HL-60/S4 treated with phorbol 12-myristate 13-acetate at 8.2 ng/mL for 4 days and 3 days (cell line): Measurements from ENCODE around the gene TOLLIP.

Experiments
- in situ Hi-C: fragments of 300-500 bp; cut with MboI; formaldehyde crosslinking; loops from 2 replicates; pipeline ENCODE4 v1.15.0; 2022; ENCODE audit warnings: low sequenced_read_pairs

The TOLLIP gene

DNA sequence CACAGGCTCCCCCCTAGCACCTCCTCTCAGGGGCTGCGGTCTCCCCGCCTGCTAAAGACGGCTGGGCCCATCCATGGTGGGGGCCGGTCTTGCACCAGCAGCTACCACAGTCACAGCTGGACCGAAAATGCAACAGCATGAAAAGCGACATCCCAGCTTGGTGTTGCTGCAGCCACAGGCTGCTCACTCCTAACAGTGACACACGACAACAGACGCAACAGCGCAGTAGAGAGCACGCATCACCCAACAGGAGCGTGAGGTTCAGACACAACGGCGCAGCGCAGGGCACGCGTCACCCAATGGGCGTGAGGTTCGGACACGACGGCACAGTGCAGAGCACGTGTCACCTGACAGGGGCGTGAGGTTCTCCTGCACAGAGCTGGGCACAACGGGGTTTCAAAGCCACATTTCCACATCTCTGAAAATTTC, 24.1 kb downstream of the TOLLIP start:
- in situ Hi-C loops = no loop called here

DNA sequence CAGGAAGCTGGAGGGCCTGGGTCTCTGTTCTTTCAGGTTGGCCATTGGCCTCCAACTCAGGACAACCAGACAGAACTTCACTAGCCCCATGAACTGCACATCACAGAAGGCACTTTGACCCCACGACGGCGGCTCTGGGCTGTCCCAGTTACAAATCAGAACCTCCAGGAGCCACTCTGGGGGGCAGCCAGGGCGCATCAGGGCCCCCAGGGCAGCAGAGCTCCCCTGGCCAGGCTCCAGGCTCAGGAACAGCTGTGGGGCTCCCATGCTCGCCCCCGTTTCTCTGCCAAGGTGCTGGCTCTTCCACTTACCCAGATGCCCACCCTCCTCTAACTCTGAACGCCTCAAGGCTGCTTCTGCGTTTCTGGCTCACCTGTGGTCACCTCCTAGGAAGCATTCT, 25.5 kb downstream of the TOLLIP start:
- in situ Hi-C loops = no loop called here

DNA sequence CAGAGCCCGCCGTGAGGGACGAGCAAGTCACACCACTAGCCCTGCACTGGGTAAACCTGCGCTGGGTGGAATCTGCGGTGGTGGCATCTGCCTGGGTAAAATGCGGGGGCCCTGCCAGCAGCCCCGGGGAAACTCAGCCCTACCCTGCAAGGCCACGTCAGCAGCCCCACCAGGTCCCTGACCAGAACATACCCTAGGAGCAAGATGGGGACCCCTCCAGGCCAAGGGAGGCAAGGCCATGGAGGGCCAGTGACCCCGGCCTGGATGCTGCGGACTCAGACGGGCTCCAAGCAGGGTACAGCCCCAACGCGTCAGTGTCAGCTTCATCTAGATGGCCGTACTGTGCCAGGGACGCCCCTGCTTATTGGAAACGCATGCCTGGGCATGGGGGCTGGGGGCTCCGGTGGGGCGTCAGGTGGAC, 26.3 kb downstream of the TOLLIP start:
- in situ Hi-C loops = no loop called here

DNA sequence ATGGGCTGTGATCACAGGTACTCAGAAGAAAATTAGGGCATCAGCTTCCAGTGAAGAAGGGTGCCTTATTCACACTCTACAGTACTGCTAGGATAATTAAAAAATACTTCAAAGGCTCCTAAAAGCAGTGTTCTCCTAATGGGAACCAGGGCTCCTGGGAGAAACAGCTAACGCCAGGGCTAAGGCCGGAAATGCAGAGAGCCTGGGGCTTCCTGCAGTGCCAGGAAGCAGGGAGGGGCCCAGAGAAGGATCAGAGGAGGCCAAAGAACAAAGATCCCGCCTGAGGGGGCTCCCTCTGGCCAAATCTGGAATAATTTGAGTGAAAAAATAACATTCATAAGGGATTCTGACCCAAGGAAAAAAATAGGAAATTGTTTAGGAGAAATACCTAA, 27.5 kb downstream of the TOLLIP start:
- in situ Hi-C loops = no loop called here

DNA sequence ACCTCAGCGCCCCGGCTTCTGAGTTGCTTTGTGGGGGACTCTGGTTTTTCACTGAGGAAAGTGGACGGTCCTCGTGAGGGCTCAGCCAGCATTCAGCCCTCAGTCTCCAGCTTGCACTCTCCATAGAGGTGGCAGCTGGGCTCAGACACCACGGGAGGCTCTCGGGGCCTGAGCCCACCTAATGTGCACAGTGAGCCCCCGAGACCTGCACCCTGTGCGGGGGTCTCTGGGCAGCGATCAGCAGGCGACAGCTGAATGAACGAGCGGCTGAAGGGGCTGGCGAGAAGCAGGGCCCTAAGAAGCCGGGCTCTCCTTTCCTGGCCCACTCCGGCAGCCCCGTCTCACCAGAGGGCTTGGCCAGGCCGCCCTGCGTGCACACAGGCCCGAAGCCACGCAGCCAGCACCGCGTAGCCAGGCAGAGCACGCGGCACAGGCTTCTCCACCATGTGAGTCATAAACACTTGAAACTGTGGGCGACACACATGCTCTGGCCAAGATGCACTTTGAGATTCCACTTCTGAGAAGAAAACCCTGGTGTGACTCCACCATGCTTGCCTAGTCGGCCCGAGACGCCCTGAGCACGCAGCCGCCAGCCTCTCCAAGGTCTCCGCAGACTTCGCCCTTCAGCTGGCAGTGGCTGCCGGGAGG, 28.0 kb downstream of the TOLLIP start:
- in situ Hi-C loops = no loop called here

DNA sequence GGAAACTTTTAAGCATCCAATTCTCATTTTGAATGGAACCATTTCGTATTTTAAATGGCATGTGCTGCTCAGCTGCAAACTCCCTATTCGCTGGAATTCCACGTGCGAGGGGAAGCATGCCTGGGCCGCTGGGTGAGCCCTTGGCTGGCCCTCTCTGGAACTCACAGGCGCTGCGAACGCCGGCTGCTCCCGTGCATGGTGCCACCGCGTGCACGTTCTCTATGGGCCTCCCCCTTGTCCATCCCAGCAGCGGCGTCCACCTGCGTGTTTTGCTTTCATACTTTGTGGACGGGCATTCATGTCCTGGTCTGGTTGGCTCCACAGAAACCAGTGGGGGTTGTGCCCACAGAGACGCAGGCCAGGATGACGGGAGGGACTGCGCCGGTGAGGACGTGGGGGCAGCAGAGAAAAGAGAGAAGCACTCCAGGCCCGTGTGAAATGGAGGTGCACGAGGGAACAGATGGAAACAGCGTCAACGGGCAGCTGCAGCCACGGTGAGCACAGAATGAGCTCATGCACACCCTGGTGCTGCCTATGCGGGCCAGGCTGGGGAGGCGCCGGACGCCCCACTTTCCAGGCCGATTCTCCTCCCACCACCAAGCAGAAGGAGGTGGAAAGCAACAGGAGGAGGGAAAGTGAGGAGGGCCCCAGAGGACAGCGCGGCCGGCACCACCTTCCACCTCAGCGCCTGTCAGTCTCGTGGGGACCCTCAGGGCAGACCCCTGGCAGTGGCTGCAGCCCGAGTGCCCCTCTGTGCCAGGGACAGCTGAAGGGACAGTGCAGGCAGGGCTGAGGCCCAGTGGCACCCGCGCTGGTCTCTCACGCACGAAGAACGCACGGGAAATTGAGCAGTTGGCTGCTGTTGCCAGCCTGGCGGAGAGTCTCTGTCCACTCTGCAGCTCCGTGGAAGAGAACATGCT, 29.1 kb downstream of the TOLLIP start:
- in situ Hi-C loops = no loop called here

DNA sequence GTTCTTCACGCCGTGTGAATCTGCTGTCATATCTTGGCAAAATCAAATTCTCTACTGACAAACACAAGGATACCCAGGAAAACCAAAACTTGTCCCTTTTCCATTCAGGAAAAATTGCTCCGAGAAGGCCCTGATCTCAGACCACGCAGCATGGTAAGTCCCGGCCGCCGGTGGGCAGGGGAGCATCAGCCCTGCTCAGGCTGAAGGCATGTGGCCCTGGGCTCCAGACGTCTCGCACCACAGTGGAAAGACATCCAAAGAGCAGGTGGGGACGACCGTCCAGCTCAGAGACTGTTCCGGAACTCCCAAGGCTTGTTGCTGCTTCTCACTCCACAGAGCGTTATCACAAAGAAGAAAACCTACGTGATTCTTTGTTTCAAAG, 29.8 kb downstream of the TOLLIP start:
- in situ Hi-C loops = no loop called here

DNA sequence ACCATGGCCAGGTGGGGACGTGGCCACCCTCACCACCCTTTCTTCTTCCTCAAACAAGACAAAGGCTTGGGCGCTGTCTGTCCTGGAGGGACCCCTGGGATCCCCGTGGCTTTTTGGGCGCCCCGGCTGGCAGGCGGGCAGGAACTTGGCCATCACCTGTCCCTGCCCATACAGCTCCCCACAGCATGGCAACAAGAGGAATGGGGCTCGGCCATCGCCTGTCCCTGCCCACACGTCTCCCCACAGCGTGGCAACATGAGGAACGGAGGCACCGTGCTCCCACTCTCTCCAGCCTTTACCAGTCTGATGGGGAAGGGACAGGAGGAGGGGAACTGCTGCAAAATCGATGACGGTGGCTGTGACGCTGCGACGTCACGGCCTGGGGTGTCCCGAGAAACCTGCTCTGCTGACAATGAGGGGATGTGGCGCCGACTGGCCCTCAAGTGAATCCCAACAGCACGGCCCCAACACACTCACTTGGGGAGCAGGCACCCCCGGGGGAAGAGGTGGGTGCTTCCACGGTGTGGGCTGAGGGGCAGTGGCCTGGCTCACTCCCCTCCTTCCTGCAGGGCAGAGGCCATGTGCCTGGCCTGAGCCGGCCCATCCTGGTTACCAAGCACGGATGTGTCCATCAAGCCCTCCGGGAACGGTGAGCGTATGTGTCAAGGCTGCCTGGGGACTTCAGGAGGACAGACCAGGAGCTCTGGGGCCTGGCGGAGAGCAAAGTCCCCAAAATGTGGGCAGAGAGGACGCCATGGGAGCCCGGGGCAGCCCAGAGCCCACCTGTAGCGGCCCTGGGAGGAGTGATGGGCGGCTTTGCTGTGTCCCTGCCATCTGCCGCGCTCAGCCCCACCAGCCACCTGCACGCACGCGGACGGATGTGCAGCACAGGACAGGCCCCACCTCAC, 30.4 kb downstream of the TOLLIP start:
- in situ Hi-C loops = no loop called here

DNA sequence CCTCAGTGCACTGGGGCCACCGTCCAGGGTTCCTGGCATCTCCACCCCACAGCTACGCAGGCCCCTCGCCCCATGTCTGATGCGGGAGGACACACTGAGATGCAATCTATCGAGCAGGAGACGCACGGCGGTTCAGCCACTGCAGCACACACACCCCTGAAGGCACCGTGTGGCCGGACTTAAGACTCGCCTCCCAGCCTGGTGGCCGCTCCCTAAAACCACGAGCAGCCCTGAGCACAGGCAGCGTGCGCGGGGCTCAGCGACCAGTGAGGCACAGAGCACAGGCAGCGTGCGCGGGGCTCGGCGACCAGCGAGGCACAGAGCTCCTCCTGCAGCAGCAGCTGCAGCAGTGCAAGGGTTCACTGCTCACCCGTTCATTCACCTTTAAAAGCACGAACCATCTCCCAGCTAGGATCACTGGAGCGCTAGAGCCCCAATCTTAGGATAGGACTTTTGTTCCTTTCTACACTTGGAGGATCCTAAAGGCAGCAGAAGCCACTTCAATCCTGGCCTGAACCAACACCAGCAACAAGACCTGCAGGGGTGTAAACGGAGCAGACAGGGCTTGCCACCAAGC, 31.4 kb downstream of the TOLLIP start:
- in situ Hi-C loops = no loop called here

DNA sequence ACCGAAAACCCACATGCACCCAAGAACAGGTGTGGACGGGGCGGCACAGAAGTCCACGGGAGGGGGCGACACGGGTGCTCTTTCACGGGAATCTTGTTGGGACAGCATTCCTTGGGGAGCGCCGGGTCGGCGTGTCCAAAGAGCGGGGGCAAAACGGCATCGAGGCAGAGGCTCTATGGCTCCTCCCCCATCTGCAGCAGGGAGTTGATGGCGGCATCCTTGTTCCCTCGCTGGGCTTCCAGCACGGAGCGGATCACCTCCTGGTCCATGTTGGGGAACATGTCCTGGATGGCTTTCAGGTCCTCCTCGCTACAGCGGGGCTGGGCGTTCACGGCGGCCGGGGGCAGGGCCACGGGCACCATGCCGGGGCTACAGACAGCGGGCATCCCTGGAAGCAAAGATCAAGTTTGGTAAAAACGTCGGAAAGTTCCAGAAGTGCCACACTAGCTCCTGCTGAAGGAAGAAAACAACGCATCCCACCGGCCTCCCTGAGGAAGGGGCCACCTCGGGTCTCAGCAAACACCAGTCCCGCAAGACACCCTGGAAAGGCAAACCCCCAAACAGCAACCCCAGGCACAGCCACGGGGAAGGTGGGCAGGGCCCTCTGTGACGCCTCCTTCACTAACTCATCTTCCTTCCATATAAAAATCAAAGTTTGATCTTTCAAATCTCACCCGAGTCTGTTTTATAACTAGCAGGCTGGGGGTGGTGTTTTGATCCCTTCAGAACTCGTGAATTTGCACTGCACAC, 32.4 kb downstream of the TOLLIP start:
- in situ Hi-C loops = no loop called here

DNA sequence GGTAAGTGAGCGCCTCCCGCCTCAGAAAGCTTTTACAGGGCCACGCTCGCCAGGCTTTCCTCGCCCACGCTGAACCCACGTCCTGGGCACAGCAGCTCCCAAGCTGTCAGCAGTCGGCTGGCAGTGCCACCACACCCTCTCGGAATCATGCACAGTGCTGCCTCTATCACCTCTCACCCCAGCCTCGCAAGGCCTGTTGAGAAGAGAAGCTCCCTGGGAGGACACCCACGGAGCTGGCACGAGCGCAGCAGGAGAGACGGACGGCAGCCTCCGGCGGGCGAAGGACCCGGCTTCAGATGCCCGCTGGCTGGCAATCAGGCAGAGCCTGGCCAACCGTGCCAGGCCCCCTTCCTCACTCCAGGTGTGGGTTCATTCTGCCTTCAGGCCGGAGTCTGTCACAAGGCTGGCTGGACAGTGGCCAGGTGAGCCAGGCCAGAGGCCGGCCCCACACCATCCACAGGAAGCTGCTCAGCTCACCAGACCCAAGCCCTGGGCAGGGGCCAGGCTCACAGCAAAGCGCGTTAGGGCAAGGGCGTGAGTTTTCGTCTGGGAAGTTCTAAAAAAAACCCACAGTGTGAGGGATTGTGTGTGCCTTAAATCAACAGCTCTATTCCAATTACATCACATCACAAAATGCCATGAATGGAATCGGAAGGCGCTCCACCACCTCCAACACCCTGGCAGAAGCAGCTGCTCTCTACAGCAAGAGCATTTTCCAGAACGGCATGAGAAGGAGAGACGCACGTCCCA, 33.2 kb downstream of the TOLLIP start:
- in situ Hi-C loops = no loop called here

DNA sequence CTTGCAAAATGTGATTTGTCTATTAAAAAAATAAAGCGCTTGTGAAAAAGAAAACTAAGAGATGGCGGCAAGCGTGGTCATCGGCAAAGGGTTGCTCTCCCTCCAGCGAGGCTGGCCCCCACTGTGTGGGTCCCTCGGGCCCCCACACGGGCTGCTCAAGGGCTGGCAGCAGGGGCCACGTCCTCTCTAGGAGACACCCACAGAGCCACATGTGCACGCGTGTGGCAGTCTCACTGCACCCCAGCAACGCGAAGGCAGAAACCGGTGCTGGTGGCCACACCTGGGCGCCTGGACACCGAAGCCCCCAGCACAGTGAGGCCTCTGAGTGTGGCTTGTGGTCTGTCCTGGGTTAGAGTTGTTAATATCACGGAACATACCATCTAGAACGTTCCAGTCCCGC, 34.4 kb downstream of the TOLLIP start:
- in situ Hi-C loops = no loop called here

DNA sequence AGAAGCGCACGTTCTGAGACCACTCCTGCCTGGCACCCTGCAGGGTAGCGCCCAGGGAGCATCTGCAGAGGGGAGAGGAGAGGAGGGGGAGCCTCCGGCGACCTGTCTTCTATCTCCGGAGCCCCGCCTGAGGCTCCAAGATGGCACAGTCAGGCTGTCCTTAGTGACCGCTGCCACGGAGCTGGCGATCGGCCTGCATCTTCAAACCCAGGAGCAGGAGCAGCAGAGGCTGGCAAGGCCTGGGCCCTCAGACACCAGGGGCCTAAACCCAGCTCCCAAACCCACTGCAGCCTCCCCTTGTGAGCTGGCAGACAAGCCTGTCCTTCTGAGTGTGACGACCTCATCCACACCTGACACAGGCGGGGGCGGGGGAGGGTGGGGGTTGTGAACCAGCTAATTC, 34.9 kb downstream of the TOLLIP start:
- in situ Hi-C loops = no loop called here

DNA sequence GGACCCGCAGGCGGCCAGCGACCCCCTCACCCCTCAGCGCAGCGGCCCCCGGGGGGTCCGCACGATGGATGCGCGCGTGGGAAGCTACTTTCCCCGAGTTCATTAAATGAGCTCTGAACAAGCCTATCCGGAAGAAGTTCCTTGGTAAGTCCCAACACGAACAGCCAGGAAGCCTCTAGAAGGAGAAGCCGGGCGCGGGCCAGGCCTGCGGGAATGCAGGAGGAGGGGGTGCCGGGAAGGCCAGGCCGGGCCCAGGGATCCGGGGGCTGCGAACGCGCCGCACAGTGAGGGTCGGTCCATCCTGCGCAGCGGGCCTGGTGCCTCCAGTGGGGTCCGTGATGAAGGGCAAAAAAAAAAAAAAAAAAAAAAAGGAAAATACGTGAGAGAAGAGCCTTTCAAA, 36.9 kb downstream of the TOLLIP start:
- in situ Hi-C loops = no loop called here

DNA sequence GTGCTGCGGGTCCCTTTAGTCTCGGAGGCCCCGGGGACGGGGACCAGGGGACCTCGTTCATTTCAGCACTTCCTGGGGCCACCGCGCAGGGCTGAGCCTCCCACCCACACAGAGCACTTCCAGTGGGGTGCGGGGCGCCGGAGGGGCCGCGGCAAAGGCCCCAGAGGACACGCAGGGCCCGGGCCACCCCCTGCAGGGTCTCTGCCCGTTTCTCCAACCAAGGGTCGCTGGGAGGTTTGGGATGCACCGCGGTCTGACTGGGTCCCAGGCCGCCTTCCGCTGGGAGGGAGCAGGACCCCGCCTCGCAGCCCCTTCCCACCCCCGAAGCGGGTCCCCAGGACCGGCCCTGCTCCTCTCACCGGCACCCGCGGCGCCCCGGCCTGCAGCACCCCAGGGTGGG, 37.5 kb downstream of the TOLLIP start:
- in situ Hi-C loops = no loop called here

DNA sequence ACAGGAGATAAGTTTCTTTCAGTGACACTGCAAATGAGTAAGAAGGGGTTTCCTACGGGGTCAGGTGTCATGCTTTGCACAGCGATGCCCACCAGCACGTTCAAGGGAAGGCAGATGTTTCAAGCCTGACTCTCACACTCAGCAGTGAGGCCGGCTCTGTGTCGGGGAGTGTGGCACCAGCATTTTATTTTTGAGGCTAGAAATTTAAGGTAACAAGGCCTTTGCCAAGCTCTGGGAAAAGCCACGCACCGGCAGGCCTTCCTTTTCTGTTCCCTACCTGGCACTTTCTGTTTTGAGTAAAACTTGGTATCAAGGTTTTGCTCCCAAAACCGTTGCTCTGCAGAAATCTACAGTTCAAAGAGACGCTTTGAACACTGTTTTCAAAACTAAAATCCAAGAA, 38.0 kb downstream of the TOLLIP start:
- in situ Hi-C loops = no loop called here

DNA sequence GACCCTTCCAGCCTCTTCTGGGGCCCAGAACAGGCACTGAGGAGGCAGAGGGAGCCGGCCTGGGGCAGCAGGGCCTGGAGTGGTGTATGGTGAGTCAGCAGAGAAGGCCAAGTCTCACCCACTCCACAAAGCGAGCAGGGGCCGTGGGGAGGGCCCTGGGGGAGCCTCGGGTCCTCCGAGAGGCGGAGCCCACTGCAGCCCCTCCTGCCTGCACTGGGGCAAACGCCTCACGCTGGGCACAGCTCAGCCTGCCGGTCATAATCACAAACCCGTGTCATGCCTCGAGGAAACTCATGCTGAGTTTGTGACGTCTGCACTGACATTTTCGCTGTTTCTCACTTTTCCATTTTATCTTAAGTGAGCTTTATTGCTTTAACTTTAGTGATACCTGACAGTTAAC, 38.4 kb downstream of the TOLLIP start:
- in situ Hi-C loops = no loop called here

DNA sequence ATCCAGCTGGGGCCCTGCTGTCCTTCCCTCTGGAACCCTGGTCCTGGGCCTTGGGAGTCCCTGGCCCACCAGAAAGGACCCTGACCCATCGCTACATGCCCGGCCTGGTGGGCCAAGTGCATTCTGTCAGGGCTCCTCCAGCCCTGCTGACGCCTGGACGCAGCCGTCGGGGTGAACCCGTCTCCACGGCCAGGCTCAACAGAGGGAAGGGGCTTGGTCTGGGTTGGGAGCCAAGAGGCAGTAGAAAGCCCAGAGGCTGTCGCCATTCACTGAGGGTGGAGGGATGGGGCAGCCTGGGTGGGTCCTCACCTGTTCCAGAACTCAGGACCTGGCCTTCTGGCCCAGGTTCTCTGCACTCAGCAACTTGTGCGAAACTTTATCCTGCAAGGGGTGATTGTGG, 39.0 kb downstream of the TOLLIP start:
- in situ Hi-C loops = no loop called here

DNA sequence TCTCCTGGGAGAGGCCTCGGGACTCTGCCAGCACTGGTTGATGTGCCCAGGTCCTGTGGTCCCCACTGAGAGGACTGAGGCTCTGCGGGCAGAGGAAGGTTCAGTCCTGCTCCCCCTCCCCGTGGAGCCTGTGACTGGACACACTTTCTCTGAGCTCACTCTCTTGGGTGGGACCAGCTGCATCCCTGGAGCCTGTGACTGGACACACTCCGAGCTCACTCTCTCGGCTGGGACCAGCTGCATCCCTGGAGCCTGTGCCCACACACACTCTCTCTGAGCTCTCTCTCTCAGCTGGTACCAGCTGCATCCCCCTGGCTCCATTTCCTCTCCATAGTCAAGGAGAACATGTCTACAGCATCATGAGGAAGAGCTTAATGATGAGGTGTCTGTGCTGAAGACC, 39.5 kb downstream of the TOLLIP start:
- in situ Hi-C loops = no loop called here
